Kidney epithelial cell (primary cell): Measurements from ENCODE around the gene CLDN22. TPM values are rescaled to one million over a fixed set of nuclear protein-coding genes. Genes with fewer than 3 reads are reported as not detected.

Experiments
- DNase-seq: peaks from one replicate; pipeline ENCODE4 v3.0.0-alpha.2; 2010; ENCODE audit warnings: low read depth
- H3K27me3 ChIP-seq: 2 replicates; pipeline ENCODE4 v1.6.0; 2011; ENCODE audit warnings: low read length; ENCODE audit not compliant: control insufficient read depth, insufficient read depth
- H3K36me3 ChIP-seq: 2 replicates; pipeline ENCODE4 v1.5.1; 2011; ENCODE audit warnings: low read length; ENCODE audit not compliant: control insufficient read depth, insufficient read depth
- H3K4me3 ChIP-seq: 2 replicates; pipeline ENCODE4 v1.5.1; 2011; ENCODE audit warnings: low read depth, mild to moderate bottlenecking, control low read depth, low read length
- total RNA-seq: library from RNA; depleted of rRNA; stranded (reverse); fragments of >200 nt; gene quantifications from 2 replicates; pipeline ENCODE4 v1.2.3, GENCODE V29; 2015
- TF ChIP-seq, protein P1 (sequence below): IDR thresholded peaks from 2 replicates; pipeline ENCODE4 v1.5.1; 2011; ENCODE audit warnings: mild to moderate bottlenecking, moderate library complexity, low read length, control low read depth, inconsistent platforms; ENCODE audit not compliant: insufficient read depth, poor library complexity, severe bottlenecking

Gene CLDN22
- total RNA-seq, 1 donor from 2014 or later: not detected

- no peak for DNase-seq
- Histone ChIP-seq H3K4me3 (no peak overlapping the region), H3K27me3 (no peaks in the 10 kb centered on the region), H3K36me3 (no peaks in the 10 kb centered on the region)
- TF ChIP-seq, protein P1, sequence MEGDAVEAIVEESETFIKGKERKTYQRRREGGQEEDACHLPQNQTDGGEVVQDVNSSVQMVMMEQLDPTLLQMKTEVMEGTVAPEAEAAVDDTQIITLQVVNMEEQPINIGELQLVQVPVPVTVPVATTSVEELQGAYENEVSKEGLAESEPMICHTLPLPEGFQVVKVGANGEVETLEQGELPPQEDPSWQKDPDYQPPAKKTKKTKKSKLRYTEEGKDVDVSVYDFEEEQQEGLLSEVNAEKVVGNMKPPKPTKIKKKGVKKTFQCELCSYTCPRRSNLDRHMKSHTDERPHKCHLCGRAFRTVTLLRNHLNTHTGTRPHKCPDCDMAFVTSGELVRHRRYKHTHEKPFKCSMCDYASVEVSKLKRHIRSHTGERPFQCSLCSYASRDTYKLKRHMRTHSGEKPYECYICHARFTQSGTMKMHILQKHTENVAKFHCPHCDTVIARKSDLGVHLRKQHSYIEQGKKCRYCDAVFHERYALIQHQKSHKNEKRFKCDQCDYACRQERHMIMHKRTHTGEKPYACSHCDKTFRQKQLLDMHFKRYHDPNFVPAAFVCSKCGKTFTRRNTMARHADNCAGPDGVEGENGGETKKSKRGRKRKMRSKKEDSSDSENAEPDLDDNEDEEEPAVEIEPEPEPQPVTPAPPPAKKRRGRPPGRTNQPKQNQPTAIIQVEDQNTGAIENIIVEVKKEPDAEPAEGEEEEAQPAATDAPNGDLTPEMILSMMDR: no peak
These were observed 42.0 kb upstream of the CLDN22 start for GRCh38 chr4:183362036-183362435.

DNA sequence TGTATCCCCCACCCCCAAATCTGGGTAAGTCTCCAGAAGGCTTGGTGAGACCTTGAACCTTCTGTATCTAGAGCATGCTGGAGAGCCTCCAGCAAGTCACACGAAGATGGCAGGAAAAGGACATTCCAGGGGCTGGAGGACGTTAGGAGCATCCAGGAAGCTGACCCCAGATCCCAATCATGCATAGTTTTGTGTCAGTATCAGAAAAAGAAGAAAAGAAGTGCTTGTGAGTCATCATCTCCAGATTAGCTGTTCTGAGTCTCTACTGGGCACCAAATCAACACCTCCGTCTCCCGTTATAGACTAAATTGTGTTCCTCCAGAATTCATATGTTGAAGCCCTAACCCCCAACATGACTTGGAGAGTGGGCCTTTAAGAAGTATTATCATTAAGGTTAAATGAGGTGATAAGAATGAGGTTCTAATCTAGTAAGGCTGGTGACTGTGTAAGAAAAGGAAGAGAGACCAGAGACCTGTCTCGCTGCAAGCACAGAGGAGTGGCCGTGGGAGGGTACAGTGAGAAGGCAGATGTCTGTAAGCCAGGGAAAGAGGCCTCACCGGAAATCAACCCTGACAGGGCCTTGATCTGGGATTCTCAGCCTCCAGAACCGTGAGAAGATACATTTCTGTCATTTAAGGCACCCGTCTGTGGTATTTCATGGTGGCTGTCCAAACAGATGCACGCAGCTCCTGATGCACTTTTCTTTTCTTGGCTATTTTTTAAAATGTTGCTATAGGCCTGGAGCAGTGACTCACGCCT lies 40.3 kb upstream of the CLDN22 start:
- Histone ChIP-seq H3K36me3 (no peaks in the 10 kb centered on the region), H3K27me3 (no peaks in the 10 kb centered on the region), H3K4me3 (no peak overlapping the region)
- TF ChIP-seq, protein P1: no peak
- DNase-seq: no peak

DNA sequence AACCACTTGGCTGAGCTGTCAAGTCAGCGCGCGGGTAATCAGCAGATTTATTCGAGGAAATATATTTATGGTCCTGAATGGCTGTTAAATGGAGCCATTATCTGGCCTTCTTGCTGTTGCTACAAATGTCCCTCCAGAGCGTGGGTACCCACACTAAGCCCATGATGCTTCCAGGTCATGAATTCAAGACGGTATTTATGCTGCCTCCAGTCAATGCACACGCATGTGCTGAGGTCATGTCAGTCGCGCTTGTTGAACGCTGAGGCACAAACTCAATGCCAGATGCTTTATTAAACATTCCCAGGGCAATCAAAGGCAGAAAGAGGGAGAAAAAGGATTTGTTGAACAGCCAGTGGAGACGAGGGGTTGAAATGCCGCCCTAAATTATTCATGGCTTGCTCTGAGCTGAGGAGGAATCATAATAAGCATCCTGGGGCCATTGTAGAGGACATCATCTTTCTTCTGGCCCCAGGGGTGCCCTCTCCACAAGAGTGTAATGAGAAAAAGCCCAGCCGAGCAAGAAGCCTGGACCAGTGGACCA lies 38.2 kb upstream of the CLDN22 start:
- H3K4me3 ChIP-seq: no peak overlapping the region
- H3K27me3 ChIP-seq: no peaks in the 10 kb centered on the region
- TF ChIP-seq, protein P1: no peak
- no peaks in the 10 kb centered on the region for H3K36me3 ChIP-seq
- DNase-seq: no peak

GRCh38 chr4:183356931-183357675 lies 37.0 kb upstream of the CLDN22 start:
- TF ChIP-seq, protein P1: no peak
- no peaks in the 10 kb centered on the region for H3K27me3 ChIP-seq
- H3K4me3 ChIP-seq: no peak overlapping the region
- no peak for DNase-seq
- H3K36me3 ChIP-seq: no peaks in the 10 kb centered on the region

DNA sequence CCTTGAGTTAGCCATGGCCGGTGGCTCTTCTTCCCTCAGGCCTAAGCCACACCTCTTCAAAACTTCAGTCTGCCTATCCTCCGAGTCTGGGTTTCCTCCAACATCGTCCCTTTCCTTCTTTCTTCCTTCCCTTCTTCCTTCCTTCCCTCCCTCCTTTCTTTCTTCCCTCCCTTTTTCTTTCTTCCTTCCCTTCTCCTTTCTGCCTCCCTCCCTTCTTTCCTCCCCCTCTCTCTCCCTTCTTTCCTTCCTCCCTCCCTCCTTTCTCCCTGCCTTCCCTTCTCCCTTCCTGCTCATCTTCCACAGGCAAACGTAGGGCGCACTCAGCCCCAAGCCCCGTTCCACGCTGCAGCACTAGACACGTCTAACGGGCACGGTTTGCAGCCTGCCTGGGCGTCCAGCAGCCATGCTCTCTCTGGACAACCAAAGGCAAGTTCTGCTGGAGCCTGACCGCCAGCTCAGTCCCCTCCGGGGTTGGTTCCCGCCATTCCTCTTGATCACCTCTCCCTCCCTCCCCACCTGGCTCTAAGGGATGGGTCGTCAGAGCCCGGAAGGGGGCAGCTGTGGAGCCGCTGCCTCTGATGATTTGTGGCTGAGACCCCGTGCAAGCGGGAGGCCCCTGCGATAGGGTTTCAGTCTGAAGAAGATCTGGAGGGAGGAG lies 36.2 kb upstream of the CLDN22 start:
- H3K27me3 ChIP-seq: no peaks in the 10 kb centered on the region
- TF ChIP-seq, protein P1: no peak
- no peak for DNase-seq
- no peaks in the 10 kb centered on the region for H3K36me3 ChIP-seq
- H3K4me3 ChIP-seq: no peak overlapping the region
